GM18951 (cell line): Measurements from ENCODE around the gene LTB.

ENCODE experiments used
- POLR2A ChIP-seq: IDR thresholded peaks from 4 replicates; pipeline ENCODE4 v1.6.1; 2011; ENCODE audit warnings: mild to moderate bottlenecking; ENCODE audit not compliant: insufficient read length, insufficient read depth; ENCODE audit errors: extremely low read depth
- in situ Hi-C: fragments of 300-500 bp; cut with MboI; formaldehyde crosslinking; loops from one replicate; pipeline ENCODE4 v1.12.0; 2022; ENCODE audit warnings: low sequenced_read_pairs, mixed read lengths, inconsistent platforms; ENCODE audit not compliant: unreplicated experiment

The LTB gene

DNA sequence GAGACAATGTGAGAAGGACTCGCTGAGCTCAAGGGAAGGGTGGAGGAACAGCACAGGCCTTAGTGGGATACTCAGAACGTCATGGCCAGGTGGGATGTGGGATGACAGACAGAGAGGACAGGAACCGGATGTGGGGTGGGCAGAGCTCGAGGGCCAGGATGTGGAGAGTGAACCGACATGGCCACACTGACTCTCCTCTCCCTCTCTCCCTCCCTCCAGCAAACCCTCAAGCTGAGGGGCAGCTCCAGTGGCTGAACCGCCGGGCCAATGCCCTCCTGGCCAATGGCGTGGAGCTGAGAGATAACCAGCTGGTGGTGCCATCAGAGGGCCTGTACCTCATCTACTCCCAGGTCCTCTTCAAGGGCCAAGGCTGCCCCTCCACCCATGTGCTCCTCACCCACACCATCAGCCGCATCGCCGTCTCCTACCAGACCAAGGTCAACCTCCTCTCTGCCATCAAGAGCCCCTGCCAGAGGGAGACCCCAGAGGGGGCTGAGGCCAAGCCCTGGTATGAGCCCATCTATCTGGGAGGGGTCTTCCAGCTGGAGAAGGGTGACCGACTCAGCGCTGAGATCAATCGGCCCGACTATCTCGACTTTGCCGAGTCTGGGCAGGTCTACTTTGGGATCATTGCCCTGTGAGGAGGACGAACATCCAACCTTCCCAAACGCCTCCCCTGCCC is 5.2 kb downstream of the LTB start:
- TF ChIP-seq POLR2A, result peak; percentile 62
- in situ Hi-C loops, result no loop called here

DNA sequence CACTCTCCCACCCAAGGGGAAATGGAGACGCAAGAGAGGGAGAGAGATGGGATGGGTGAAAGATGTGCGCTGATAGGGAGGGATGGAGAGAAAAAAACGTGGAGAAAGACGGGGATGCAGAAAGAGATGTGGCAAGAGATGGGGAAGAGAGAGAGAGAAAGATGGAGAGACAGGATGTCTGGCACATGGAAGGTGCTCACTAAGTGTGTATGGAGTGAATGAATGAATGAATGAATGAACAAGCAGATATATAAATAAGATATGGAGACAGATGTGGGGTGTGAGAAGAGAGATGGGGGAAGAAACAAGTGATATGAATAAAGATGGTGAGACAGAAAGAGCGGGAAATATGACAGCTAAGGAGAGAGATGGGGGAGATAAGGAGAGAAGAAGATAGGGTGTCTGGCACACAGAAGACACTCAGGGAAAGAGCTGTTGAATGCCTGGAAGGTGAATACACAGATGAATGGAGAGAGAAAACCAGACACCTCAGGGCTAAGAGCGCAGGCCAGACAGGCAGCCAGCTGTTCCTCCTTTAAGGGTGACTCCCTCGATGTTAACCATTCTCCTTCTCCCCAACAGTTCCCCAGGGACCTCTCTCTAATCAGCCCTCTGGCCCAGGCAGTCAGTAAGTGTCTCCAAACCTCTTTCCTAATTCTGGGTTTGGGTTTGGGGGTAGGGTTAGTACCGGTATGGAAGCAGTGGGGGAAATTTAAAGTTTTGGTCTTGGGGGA is 6.1 kb downstream of the LTB start:
- no peak for TF ChIP-seq POLR2A
- in situ Hi-C loops, result no loop called here

DNA sequence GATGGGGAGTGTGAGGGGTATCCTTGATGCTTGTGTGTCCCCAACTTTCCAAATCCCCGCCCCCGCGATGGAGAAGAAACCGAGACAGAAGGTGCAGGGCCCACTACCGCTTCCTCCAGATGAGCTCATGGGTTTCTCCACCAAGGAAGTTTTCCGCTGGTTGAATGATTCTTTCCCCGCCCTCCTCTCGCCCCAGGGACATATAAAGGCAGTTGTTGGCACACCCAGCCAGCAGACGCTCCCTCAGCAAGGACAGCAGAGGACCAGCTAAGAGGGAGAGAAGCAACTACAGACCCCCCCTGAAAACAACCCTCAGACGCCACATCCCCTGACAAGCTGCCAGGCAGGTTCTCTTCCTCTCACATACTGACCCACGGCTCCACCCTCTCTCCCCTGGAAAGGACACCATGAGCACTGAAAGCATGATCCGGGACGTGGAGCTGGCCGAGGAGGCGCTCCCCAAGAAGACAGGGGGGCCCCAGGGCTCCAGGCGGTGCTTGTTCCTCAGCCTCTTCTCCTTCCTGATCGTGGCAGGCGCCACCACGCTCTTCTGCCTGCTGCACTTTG is 6.8 kb downstream of the LTB start, which contains the start of gene TNF:
TSS of gene TNF (plus strand) at position 231 of the 567 bp plus-strand sequence. CDS start at position 408, 177 bp downstream.
- in situ Hi-C loops, result no loop called here
- TF ChIP-seq POLR2A, result peak; percentile 100

DNA sequence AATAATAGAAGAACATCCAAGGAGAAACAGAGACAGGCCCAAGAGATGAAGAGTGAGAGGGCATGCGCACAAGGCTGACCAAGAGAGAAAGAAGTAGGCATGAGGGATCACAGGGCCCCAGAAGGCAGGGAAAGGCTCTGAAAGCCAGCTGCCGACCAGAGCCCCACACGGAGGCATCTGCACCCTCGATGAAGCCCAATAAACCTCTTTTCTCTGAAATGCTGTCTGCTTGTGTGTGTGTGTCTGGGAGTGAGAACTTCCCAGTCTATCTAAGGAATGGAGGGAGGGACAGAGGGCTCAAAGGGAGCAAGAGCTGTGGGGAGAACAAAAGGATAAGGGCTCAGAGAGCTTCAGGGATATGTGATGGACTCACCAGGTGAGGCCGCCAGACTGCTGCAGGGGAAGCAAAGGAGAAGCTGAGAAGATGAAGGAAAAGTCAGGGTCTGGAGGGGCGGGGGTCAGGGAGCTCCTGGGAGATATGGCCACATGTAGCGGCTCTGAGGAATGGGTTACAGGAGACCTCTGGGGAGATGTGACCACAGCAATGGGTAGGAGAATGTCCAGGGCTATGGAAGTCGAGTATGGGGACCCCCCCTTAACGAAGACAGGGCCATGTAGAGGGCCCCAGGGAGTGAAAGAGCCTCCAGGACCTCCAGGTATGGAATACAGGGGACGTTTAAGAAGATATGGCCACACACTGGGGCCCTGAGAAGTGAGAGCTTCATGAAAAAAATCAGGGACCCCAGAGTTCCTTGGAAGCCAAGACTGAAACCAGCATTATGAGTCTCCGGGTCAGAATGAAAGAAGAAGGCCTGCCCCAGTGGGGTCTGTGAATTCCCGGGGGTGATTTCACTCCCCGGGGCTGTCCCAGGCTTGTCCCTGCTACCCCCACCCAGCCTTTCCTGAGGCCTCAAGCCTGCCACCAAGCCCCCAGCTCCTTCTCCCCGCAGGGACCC is 7.8 kb downstream of the LTB start:
- in situ Hi-C loops, result no loop called here
- peak; percentile 9 for TF ChIP-seq POLR2A

DNA sequence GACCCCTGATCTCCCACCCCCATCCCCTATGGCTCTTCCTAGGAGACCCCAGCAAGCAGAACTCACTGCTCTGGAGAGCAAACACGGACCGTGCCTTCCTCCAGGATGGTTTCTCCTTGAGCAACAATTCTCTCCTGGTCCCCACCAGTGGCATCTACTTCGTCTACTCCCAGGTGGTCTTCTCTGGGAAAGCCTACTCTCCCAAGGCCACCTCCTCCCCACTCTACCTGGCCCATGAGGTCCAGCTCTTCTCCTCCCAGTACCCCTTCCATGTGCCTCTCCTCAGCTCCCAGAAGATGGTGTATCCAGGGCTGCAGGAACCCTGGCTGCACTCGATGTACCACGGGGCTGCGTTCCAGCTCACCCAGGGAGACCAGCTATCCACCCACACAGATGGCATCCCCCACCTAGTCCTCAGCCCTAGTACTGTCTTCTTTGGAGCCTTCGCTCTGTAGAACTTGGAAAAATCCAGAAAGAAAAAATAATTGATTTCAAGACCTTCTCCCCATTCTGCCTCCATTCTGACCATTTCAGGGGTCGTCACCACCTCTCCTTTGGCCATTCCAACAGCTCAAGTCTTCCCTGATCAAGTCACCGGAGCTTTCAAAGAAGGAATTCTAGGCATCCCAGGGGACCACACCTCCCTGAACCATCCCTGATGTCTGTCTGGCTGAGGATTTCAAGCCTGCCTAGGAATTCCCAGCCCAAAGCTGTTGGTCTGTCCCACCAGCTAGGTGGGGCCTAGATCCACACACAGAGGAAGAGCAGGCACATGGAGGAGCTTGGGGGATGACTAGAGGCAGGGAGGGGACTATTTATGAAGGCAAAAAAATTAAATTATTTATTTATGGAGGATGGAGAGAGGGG is 8.8 kb downstream of the LTB start:
- in situ Hi-C loops, result no loop called here
- peak; percentile 20 for TF ChIP-seq POLR2A

DNA sequence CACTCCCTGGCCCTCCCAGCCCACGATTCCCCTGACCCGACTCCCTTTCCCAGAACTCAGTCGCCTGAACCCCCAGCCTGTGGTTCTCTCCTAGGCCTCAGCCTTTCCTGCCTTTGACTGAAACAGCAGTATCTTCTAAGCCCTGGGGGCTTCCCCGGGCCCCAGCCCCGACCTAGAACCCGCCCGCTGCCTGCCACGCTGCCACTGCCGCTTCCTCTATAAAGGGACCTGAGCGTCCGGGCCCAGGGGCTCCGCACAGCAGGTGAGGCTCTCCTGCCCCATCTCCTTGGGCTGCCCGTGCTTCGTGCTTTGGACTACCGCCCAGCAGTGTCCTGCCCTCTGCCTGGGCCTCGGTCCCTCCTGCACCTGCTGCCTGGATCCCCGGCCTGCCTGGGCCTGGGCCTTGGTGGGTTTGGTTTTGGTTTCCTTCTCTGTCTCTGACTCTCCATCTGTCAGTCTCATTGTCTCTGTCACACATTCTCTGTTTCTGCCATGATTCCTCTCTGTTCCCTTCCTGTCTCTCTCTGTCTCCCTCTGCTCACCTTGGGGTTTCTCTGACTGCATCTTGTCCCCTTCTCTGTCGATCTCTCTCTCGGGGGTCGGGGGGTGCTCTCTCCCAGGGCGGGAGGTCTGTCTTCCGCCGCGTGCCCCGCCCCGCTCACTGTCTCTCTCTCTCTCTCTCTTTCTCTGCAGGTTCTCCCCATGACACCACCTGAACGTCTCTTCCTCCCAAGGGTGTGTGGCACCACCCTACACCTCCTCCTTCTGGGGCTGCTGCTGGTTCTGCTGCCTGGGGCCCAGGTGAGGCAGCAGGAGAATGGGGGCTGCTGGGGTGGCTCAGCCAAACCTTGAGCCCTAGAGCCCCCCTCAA is 9.9 kb downstream of the LTB start, which contains the start of gene LTA:
TSS of gene LTA (plus strand) at position 249 of the 871 bp plus-strand sequence. CDS start at position 703, 454 bp downstream.
- peak; percentile 85 for TF ChIP-seq POLR2A
- in situ Hi-C loops, result no loop called here

DNA sequence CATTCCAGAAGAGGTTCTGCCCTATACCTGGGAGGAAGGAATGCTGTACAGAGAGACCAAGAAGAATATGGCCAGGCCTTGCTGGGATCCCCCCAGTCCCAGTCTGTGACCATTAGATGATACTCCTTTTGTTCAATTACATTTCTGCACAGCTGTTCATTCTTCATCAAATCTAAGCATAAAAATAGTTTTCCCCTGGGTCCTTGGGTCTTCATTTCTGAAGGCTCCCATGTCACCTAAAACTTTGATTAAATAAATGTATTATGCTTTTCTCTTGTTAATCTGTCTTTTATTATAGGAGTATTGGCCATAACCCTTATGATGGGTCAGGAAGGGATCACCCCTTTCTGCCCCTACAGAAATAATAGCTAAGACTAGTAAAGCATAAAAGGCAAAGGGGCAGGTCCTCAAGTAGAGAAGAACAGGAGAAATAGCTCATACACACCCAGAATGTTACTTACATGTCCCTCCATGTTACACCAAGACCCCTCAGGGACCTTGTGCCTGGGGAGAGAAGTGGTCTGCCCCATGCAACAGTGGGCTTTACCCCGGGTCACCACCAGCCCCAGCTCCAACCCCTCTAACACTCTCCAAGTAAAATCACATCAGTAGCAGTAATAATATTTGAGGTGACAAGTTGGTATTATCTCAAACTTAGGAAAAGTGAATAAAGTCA is 12.2 kb downstream of the LTB start:
- in situ Hi-C loops, result no loop called here
- TF ChIP-seq POLR2A, result no peak

DNA sequence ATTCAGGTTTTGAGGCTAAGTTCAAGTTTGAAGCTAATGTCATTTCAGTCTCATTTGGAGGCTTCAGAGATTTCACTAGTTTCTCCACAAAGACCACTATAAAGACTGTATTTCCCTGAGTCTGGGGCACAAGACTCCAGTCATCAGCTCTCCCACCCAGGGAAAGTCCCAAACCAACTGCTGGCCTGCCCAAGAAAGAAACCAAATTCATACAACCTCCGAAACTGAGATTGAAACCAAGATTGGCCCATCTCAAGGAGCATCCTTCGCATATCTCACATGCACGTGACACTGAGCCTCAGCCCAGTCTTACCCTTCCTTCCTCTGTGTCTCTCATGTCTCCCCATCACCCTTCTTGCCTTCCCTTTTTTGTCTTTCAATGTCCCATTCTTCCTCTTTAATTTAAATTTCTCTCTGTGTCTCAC is 13.7 kb downstream of the LTB start:
- in situ Hi-C loops, result no loop called here

DNA sequence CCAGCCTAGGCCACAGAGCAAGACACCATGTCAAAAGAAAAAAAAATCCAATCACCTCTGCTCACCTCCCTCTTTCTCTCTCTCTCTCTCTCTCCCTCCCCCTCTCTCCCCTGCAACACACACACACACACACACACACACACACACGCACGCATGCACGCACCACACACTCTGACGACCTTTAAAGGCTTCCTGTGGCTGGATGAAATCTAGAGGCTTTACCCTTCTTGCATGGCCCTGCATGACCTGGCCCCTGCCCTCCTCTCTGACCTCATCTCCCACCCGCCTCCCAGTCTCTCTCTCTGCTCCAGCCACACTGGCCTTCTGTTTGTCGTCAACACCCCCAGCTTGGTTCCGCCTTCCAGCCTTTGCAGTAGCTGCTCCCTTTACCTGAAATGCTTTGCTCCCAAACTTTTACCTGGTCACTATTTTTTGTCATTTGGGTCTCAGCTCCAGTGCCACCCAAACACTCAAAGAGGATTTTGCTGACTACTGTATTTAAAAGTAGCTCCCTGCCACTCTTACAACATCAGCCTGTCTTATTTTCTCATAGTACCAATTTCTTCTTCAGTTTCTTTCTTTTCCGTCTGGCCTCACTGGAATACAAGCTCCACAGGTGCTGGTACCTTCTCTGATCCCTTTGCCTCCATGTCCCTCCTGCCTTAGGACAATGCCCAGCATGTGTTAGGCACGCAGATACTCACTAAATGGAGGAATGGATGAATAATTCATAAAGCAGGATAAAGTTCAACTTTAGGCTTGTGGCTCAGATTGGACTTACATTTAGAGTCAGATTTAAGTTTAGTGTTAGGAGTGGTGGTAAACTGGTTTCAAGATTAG is 14.5 kb downstream of the LTB start:
- in situ Hi-C loops, result no loop called here

More for the DNA sequence above, 13.7 kb downstream of the LTB start:
- TF ChIP-seq POLR2A, result peak; percentile 38

DNA sequence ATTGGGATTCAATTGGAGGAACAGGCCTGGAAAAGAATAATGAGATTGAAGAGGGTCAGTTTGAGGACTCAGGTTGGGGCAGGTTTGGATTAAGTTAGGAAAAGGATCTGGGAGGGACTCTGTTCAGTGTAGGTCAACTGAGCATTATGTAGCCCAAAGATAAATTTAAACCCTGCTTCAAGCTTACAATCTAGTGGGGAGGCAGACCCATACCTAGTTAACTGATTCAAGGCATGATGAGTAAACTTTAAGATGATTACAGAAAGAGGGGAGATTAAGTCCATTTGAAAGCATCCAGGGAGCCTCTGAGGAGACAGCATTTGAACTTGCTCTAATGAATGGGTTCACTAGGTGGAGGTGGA is 21.5 kb downstream of the LTB start:
- no peak for TF ChIP-seq POLR2A
- in situ Hi-C loops, result no loop called here

More for the DNA sequence above, 14.5 kb downstream of the LTB start:
- TF ChIP-seq POLR2A, result no peak
